HEK293 (cell line): ENCODE results near the gene MON1B.
"Not testable (repeated sequence)": the region's sequence is repeated elsewhere in the genome, so short reads cannot be mapped to it uniquely, and the experiment has no call there.

ENCODE experiments used
- CTCF ChIA-PET: fragments of 350-600 bp; formaldehyde crosslinking; extraction: SDS; loops from one replicate; lab custom pipeline; 2021; ENCODE audit warnings: antibody characterized with exemption; lab: Yijun Ruan, JAX
- POLR2A ChIA-PET: fragments of 300-600 bp; formaldehyde crosslinking; extraction: SDS; loops from one replicate; lab custom pipeline; 2020; ENCODE audit warnings: antibody characterized with exemption, inconsistent platforms; lab: Yijun Ruan, JAX
- H3K27ac ChIP-seq: fragments of 200-500 bp; sonication (Bioruptor generic); 2 replicates; pipeline ENCODE4 v1.5.1; 2014; ENCODE audit warnings: low read depth, low read length, control low read depth, inconsistent platforms; ENCODE audit errors: extremely low read depth
- H3K36me3 ChIP-seq, 2 experiments: fragments of 200-500 bp in 1 of 2; sonication (Bioruptor generic) in 1 of 2; 1 replicate in 1 of 2; 2 replicates in 1 of 2; pipeline ENCODE4 v1.5.1; 2014 to 2017; ENCODE audit warnings: inconsistent platforms in 2 of 2, low read length in 2 of 2; ENCODE audit not compliant: control insufficient read depth in 2 of 2, insufficient read depth in 1 of 2
- H3K4me1 ChIP-seq: fragments of 200-500 bp; sonication (Bioruptor generic); 2 replicates; pipeline ENCODE4 v1.5.1; 2014; ENCODE audit warnings: mild to moderate bottlenecking, low read length, inconsistent platforms; ENCODE audit not compliant: control insufficient read depth, insufficient read depth
- H3K4me3 ChIP-seq: 2 replicates; pipeline ENCODE4 v1.5.1; 2011; ENCODE audit warnings: low read depth, mild to moderate bottlenecking, control low read depth, low read length, moderate library complexity
- H3K9me3 ChIP-seq: fragments of 200-500 bp; sonication (Bioruptor generic); 2 replicates; pipeline ENCODE4 v1.5.1; 2014; ENCODE audit warnings: low read depth, low read length, inconsistent platforms; ENCODE audit not compliant: control insufficient read depth, insufficient read depth
- BCL6B ChIP-seq: fragments of 450-650 bp; formaldehyde crosslinking; IDR thresholded peaks from 2 replicates; pipeline ENCODE4 v1.5.1; 2017; ENCODE audit warnings: missing biosample characterization, missing genetic modification characterization
- HOXD13 ChIP-seq: sonication (generic); formaldehyde crosslinking; IDR thresholded peaks from 2 replicates; pipeline ENCODE4 v1.8.0; 2022; ENCODE audit warnings: missing genetic modification reagents, borderline replicate concordance
- MYNN ChIP-seq: fragments of 450-650 bp; formaldehyde crosslinking; IDR thresholded peaks from 2 replicates; pipeline ENCODE4 v1.5.1; 2016; ENCODE audit warnings: missing biosample characterization, missing genetic modification characterization, borderline replicate concordance
- MZF1 ChIP-seq: fragments of 450-650 bp; formaldehyde crosslinking; IDR thresholded peaks from 2 replicates; pipeline ENCODE4 v1.5.1; 2017; ENCODE audit warnings: missing biosample characterization, missing genetic modification characterization, borderline replicate concordance
- SCRT1 ChIP-seq: fragments of 450-650 bp; formaldehyde crosslinking; IDR thresholded peaks from 2 replicates; pipeline ENCODE4 v1.5.1; 2016; ENCODE audit warnings: missing biosample characterization, missing genetic modification characterization, borderline replicate concordance
- SP3 ChIP-seq: fragments of 450-650 bp; formaldehyde crosslinking; IDR thresholded peaks from 2 replicates; pipeline ENCODE4 v1.5.1; 2016; ENCODE audit warnings: missing biosample characterization, missing genetic modification characterization
- YY2 ChIP-seq: fragments of 450-650 bp; formaldehyde crosslinking; IDR thresholded peaks from 2 replicates; pipeline ENCODE4 v1.5.1; 2016; ENCODE audit warnings: missing biosample characterization, missing genetic modification characterization
- ZBTB44 ChIP-seq: fragments of 450-650 bp; IDR thresholded peaks from 2 replicates; pipeline ENCODE4 v1.5.1; 2018; ENCODE audit warnings: missing biosample characterization, mild to moderate bottlenecking, missing genetic modification characterization
- ZFP41 ChIP-seq: fragments of 450-650 bp; formaldehyde crosslinking; IDR thresholded peaks from 2 replicates; pipeline ENCODE4 v1.5.1; 2016; ENCODE audit warnings: missing biosample characterization, missing genetic modification characterization, borderline replicate concordance
- ZNF146 ChIP-seq: fragments of 450-650 bp; formaldehyde crosslinking; IDR thresholded peaks from 2 replicates; pipeline ENCODE4 v1.5.1; 2016; ENCODE audit warnings: missing biosample characterization, missing genetic modification characterization
- ZNF24 ChIP-seq: fragments of 450-650 bp; formaldehyde crosslinking; IDR thresholded peaks from 2 replicates; pipeline ENCODE4 v1.5.1; 2016; ENCODE audit warnings: missing biosample characterization, missing genetic modification characterization
- ZNF366 ChIP-seq: fragments of 450-650 bp; formaldehyde crosslinking; conservative IDR thresholded peaks from 2 replicates; pipeline ENCODE4 v1.5.1; 2016; ENCODE audit warnings: missing biosample characterization, missing genetic modification characterization
- ZNF449 ChIP-seq: fragments of 450-650 bp; formaldehyde crosslinking; IDR thresholded peaks from 2 replicates; pipeline ENCODE4 v1.5.1; 2017; ENCODE audit warnings: missing biosample characterization, mild to moderate bottlenecking, missing genetic modification characterization, moderate library complexity
- ZNF529 ChIP-seq: fragments of 450-650 bp; formaldehyde crosslinking; IDR thresholded peaks from 2 replicates; pipeline ENCODE4 v1.5.1; 2017; ENCODE audit warnings: missing genetic modification characterization, missing biosample characterization; ENCODE audit not compliant: insufficient replicate concordance
- ZNF555 ChIP-seq: fragments of 450-650 bp; formaldehyde crosslinking; conservative IDR thresholded peaks from 2 replicates; pipeline ENCODE4 v1.5.1; 2017; ENCODE audit warnings: missing biosample characterization, mild to moderate bottlenecking, missing genetic modification characterization, inconsistent platforms
- ZNF600 ChIP-seq: fragments of 450-650 bp; formaldehyde crosslinking; IDR thresholded peaks from 2 replicates; pipeline ENCODE4 v1.5.1; 2016; ENCODE audit warnings: missing biosample characterization, missing genetic modification characterization
- ZNF670 ChIP-seq: fragments of 450-650 bp; formaldehyde crosslinking; IDR thresholded peaks from 2 replicates; pipeline ENCODE4 v1.5.1; 2016; ENCODE audit warnings: missing biosample characterization, missing genetic modification characterization, low read depth
- ZNF701 ChIP-seq: fragments of 450-650 bp; formaldehyde crosslinking; IDR thresholded peaks from 2 replicates; pipeline ENCODE4 v1.5.1; 2016; ENCODE audit warnings: missing biosample characterization, missing genetic modification characterization
- ZNF768 ChIP-seq: fragments of 450-650 bp; formaldehyde crosslinking; IDR thresholded peaks from 2 replicates; pipeline ENCODE4 v1.5.1; 2018; ENCODE audit warnings: missing biosample characterization, mild to moderate bottlenecking, missing genetic modification characterization
- ZSCAN16 ChIP-seq: fragments of 450-650 bp; formaldehyde crosslinking; IDR thresholded peaks from 2 replicates; pipeline ENCODE4 v1.5.1; 2016; ENCODE audit warnings: missing biosample characterization, missing genetic modification characterization
- ZSCAN30 ChIP-seq: fragments of 450-650 bp; IDR thresholded peaks from 2 replicates; pipeline ENCODE4 v1.5.1; 2018; ENCODE audit warnings: missing biosample characterization, mild to moderate bottlenecking, missing genetic modification characterization, moderate library complexity
- TF ChIP-seq, protein P1 (sequence below): fragments of 450-650 bp; formaldehyde crosslinking; IDR thresholded peaks from 2 replicates; pipeline ENCODE4 v1.5.1; 2016; ENCODE audit warnings: missing biosample characterization, missing genetic modification characterization
- TF ChIP-seq, protein P2 (sequence below): fragments of 450-650 bp; formaldehyde crosslinking; IDR thresholded peaks from 2 replicates; pipeline ENCODE4 v1.5.1; 2016; ENCODE audit warnings: missing biosample characterization, missing genetic modification characterization

MON1B gene

DNA sequence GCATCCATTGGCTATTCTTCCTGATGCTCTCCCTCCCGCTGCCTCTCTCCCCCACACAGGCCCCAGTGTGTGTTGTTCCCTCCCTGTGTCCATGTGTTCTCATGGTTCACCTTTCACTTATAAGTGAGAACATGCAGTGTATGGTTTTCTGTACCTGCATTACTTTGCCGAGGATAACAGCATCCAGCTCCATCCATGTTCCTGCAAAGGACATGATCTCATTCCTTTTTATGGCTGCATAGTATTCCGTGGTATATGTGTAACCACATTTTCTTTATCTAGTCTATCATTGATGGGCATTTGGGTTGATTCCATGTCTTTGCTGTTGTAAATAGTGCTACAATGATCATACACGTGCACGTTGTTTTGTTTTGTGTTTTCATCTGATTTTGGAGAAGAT, 51.5 kb downstream of the MON1B start:
- H3K27ac ChIP-seq, CTCF ChIA-PET, H3K4me3 ChIP-seq, POLR2A ChIA-PET, H3K9me3 ChIP-seq: not testable (repeated sequence)
- peaks cover 18% of the 10 kb centered on the region for H3K4me1 ChIP-seq
- TF ChIP-seq, protein P1, sequence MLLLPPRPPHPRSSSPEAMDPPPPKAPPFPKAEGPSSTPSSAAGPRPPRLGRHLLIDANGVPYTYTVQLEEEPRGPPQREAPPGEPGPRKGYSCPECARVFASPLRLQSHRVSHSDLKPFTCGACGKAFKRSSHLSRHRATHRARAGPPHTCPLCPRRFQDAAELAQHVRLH (tag by site-specific recombination): peak; percentile 56; the same call in 1 of the 2 replicates
- TF ChIP-seq ZNF146 (tag by site-specific recombination): peak; percentile 73
- TF ChIP-seq, all 188 proteins: peak for 2; not testable (repeated sequence) for 186
- H3K36me3 ChIP-seq: not testable (repeated sequence)

GRCh38 chr16:77246150-77246549, 55.2 kb downstream of the MON1B start:
- Histone ChIP-seq H3K36me3 (no peaks in the 10 kb centered on the region), H3K9me3 (no peaks in the 10 kb centered on the region), H3K4me1 (no peaks in the 10 kb centered on the region; the same call in 1 of the 2 replicates), H3K27ac (no peak overlapping the region), H3K4me3 (no peak overlapping the region)
- CTCF ChIA-PET: interaction anchor here (0.6 to 1.7 kb wide), 5 partner anchors 9 to 338 kb away, joined by 3 to 5 read pairs (median 3); no protein-coding TSS in a partner anchor
- TF ChIP-seq SP3 (tag by site-specific recombination) (no peak), ZNF670 (tag by site-specific recombination) (no peak), YY2 (tag by site-specific recombination) (no peak), SCRT1 (no peak), HOXD13 (CRISPR knock-in tag) (no peak), MYNN (tag by site-specific recombination) (no peak), ZNF600 (tag by site-specific recombination) (no peak)
- POLR2A ChIA-PET: interaction anchor here (0.9 kb wide), 1 partner anchor 191 kb away, joined by 3 read pairs; no protein-coding TSS in a partner anchor

GRCh38 chr16:77250400-77250799, 59.4 kb downstream of the MON1B start:
- ChIA-PET CTCF (interaction anchor here (0.6 to 0.7 kb wide), 2 partner anchors 26 to 800 kb away, joined by 3 read pairs; no protein-coding TSS in a partner anchor), POLR2A (no interaction called here)
- TF ChIP-seq ZNF366 (tag by site-specific recombination): no peak
- TF ChIP-seq ZNF701 (tag by site-specific recombination): no peak
- TF ChIP-seq, protein P2, sequence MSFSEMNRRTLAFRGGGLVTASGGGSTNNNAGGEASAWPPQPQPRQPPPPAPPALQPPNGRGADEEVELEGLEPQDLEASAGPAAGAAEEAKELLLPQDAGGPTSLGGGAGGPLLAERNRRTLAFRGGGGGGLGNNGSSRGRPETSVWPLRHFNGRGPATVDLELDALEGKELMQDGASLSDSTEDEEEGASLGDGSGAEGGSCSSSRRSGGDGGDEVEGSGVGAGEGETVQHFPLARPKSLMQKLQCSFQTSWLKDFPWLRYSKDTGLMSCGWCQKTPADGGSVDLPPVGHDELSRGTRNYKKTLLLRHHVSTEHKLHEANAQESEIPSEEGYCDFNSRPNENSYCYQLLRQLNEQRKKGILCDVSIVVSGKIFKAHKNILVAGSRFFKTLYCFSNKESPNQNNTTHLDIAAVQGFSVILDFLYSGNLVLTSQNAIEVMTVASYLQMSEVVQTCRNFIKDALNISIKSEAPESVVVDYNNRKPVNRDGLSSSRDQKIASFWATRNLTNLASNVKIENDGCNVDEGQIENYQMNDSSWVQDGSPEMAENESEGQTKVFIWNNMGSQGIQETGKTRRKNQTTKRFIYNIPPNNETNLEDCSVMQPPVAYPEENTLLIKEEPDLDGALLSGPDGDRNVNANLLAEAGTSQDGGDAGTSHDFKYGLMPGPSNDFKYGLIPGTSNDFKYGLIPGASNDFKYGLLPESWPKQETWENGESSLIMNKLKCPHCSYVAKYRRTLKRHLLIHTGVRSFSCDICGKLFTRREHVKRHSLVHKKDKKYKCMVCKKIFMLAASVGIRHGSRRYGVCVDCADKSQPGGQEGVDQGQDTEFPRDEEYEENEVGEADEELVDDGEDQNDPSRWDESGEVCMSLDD (tag by site-specific recombination): no peak
- no peak for TF ChIP-seq MZF1
- TF ChIP-seq ZNF555 (tag by site-specific recombination): no peak
- no peak for TF ChIP-seq ZFP41 (tag by site-specific recombination)
- no peak for TF ChIP-seq ZBTB44
- TF ChIP-seq ZNF529 (tag by site-specific recombination): no peak
- TF ChIP-seq ZSCAN30 (tag by site-specific recombination): no peak
- no peak for TF ChIP-seq BCL6B (tag by site-specific recombination)
- TF ChIP-seq ZNF768 (tag by site-specific recombination): no peak
- TF ChIP-seq ZSCAN16 (tag by site-specific recombination): no peak
- no peak for TF ChIP-seq ZNF449
- no peak for TF ChIP-seq ZNF24 (tag by site-specific recombination)
- H3K4me1 ChIP-seq: no peaks in the 10 kb centered on the region
- H3K36me3 ChIP-seq: no peaks in the 10 kb centered on the region
- no peak overlapping the region for H3K4me3 ChIP-seq
- no peak overlapping the region for H3K27ac ChIP-seq
- H3K9me3 ChIP-seq: no peaks in the 10 kb centered on the region
